Endodermal cell (in vitro differentiated cells): ENCODE results near the gene PKP3. TPM values are rescaled to one million over a fixed set of nuclear protein-coding genes. Genes with fewer than 3 reads are reported as not detected.
A peak's percentile ranks its signal among the peaks of the same experiment; 100 is the strongest.

Source experiments
- DNase-seq: peaks from one replicate; pipeline ENCODE4 v3.0.0-alpha.2; 2017
- H3K27ac ChIP-seq: 2 replicates; pipeline ENCODE4 v1.5.1; 2013; ENCODE audit warnings: mild to moderate bottlenecking, low read depth, low read length, moderate library complexity
- H3K27me3 ChIP-seq: 2 replicates; pipeline ENCODE4 v1.6.1; 2013; ENCODE audit warnings: mild to moderate bottlenecking, low read length, moderate library complexity; ENCODE audit not compliant: insufficient read depth, control insufficient read depth, poor library complexity, severe bottlenecking
- H3K36me3 ChIP-seq: 2 replicates; pipeline ENCODE4 v1.7.0; 2013; ENCODE audit warnings: mild to moderate bottlenecking, low read length, moderate library complexity; ENCODE audit not compliant: control insufficient read depth, insufficient read depth
- H3K4me1 ChIP-seq: one replicate; pipeline ENCODE4 v1.7.0; 2013; ENCODE audit warnings: low read length; ENCODE audit not compliant: control insufficient read depth, insufficient read depth
- H3K4me3 ChIP-seq: 2 replicates; pipeline ENCODE4 v1.5.1; 2013; ENCODE audit warnings: mild to moderate bottlenecking, low read length, moderate library complexity
- H3K9ac ChIP-seq: 2 replicates; pipeline ENCODE4 v1.6.1; 2013; ENCODE audit warnings: mild to moderate bottlenecking, low read length, moderate library complexity; ENCODE audit not compliant: poor library complexity, severe bottlenecking; ENCODE audit errors: extremely low read depth
- H3K9me3 ChIP-seq: 2 replicates; pipeline ENCODE4 v1.6.1; 2013; ENCODE audit warnings: mild to moderate bottlenecking, low read length, moderate library complexity; ENCODE audit not compliant: control insufficient read depth
- H3K27ac Mint-ChIP-seq: 2 replicates; pipeline ENCODE4 v1.8.0; 2020; ENCODE audit warnings: mixed read lengths
- H3K27me3 Mint-ChIP-seq: 2 replicates; pipeline ENCODE4 v1.8.0; 2021; ENCODE audit warnings: mild to moderate bottlenecking, mixed read lengths; ENCODE audit not compliant: insufficient read depth
- H3K36me3 Mint-ChIP-seq: 2 replicates; pipeline ENCODE4 v1.8.0; 2020; ENCODE audit warnings: low read depth, mixed read lengths
- H3K4me1 Mint-ChIP-seq: 2 replicates; pipeline ENCODE4 v1.8.0; 2020; ENCODE audit warnings: mixed read lengths
- H3K4me3 Mint-ChIP-seq: 2 replicates; pipeline ENCODE4 v1.8.0; 2020; ENCODE audit warnings: mild to moderate bottlenecking, moderate library complexity, mixed read lengths
- H3K9me3 Mint-ChIP-seq: 2 replicates; pipeline ENCODE4 v1.8.0; 2020; ENCODE audit warnings: mild to moderate bottlenecking, mixed read lengths
- WGBS, 2 experiments: methylation state at CpG; one replicate each; pipeline versions ENCODE4 v1.1.5 to v1.1.7; 2013; ENCODE audit warnings: missing lambda C conversion rate in 2 of 2, mixed read lengths in 1 of 2; ENCODE audit not compliant: insufficient coverage in 1 of 2, insufficient read length in 1 of 2; 5-methylcytosine and 5-hydroxymethylcytosine counted together
- total RNA-seq, 2 donors: library from RNA; stranded (reverse); fragmentation: NEBNext Ultra II Directional in 1 of 2; extraction: Animal tissue kit (Norgen Biotek cat#: 25700) in 1 of 2; gene quantifications; 2 replicates in 1 of 2; 3 replicates in 1 of 2; pipeline ENCODE4 v1.2.1, GENCODE V29; 2021
- TF ChIP-seq, protein P1 (sequence below): fragments of 200-600 bp; sonication (generic); conservative IDR thresholded peaks from 2 replicates; pipeline ENCODE4 v1.5.0; 2021; ENCODE audit warnings: antibody characterized with exemption, mild to moderate bottlenecking

Gene PKP3
- total RNA-seq, 2 donors from 2014 or later: 35.4 to 44.8 TPM

DNA sequence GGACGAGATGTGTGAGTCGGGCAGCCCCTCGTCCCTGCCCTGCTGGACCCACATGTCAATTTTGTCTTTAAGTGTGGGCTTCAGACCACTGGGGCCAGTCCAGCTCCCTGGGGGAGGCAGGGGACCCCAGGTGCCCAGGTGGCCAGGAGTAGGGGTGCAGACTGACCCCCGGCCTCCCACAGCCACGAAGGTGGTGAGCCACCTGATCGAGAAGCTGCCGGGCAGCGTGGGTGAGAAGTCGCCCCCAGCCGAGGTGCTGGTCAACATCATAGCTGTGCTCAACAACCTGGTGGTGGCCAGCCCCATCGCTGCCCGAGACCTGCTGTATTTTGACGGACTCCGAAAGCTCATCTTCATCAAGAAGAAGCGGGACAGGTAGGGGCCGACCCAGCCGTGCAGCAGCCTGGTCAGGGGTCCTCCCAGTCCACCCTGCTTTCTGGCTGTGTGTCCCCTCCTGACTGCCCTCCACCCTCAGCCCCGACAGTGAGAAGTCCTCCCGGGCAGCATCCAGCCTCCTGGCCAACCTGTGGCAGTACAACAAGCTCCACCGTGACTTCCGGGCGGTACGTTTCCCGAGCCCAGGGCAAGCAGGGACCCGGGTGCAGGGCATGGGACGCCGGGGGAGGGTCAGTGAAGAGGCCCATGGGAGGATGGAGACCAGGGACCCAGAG is 9.9 kb downstream of the PKP3 start:
- no peak overlapping the region for H3K27ac ChIP-seq
- Mint-ChIP-seq H3K36me3 (peaks cover 14% of the 10 kb centered on the region), H3K4me1 (peaks cover 2% of the 10 kb centered on the region), H3K4me3 (no peak overlapping the region), H3K9me3 (peaks cover 6% of the 10 kb centered on the region), H3K27ac (no peak overlapping the region), H3K27me3 (peaks cover 2% of the 10 kb centered on the region)
- no peaks in the 10 kb centered on the region for H3K36me3 ChIP-seq
- DNase-seq: no peak
- no peaks in the 10 kb centered on the region for H3K27me3 ChIP-seq
- no peak overlapping the region for H3K4me3 ChIP-seq
- 91 to 93% methylated on average over 24 to 27 of the region's 27 CpGs for WGBS, 2 experiments
- H3K9ac ChIP-seq: no peak overlapping the region
- H3K4me1 ChIP-seq: peaks cover 3% of the 10 kb centered on the region
- no peaks in the 10 kb centered on the region for H3K9me3 ChIP-seq
- TF ChIP-seq, protein P1, sequence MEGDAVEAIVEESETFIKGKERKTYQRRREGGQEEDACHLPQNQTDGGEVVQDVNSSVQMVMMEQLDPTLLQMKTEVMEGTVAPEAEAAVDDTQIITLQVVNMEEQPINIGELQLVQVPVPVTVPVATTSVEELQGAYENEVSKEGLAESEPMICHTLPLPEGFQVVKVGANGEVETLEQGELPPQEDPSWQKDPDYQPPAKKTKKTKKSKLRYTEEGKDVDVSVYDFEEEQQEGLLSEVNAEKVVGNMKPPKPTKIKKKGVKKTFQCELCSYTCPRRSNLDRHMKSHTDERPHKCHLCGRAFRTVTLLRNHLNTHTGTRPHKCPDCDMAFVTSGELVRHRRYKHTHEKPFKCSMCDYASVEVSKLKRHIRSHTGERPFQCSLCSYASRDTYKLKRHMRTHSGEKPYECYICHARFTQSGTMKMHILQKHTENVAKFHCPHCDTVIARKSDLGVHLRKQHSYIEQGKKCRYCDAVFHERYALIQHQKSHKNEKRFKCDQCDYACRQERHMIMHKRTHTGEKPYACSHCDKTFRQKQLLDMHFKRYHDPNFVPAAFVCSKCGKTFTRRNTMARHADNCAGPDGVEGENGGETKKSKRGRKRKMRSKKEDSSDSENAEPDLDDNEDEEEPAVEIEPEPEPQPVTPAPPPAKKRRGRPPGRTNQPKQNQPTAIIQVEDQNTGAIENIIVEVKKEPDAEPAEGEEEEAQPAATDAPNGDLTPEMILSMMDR: no peak

DNA sequence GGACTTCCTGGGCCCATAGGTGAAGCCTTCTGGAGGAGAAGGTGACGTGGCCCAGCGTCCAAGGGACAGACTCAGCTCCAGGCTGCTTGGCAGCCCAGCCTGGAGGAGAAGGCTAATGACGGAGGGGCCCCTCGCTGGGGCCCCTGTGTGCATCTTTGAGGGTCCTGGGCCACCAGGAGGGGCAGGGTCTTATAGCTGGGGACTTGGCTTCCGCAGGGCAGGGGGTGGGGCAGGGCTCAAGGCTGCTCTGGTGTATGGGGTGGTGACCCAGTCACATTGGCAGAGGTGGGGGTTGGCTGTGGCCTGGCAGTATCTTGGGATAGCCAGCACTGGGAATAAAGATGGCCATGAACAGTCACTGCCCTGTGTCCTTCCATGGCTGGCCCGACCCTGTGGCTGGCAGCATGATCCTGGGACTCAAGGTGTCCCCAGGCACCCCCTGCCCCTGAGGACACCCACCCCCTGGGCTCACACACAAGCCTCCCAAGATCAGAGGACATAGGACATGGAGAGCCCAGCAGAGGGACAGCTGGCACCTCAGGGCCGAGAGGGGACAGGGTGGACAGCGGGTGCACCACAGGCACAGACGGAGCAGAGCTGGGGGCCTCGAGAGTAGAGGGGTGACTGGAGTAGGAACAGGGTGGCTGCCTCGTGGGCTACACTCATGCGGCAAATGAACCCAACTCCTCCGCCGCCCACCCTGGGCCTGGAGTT is 10.7 kb downstream of the PKP3 start:
- Histone ChIP-seq H3K27ac (no peak overlapping the region), H3K9me3 (no peaks in the 10 kb centered on the region), H3K9ac (no peak overlapping the region), H3K4me1 (peaks cover 3% of the 10 kb centered on the region), H3K36me3 (no peaks in the 10 kb centered on the region), H3K4me3 (no peak overlapping the region), H3K27me3 (no peaks in the 10 kb centered on the region)
- H3K4me1 Mint-ChIP-seq: peaks cover 2% of the 10 kb centered on the region
- TF ChIP-seq, protein P1: no peak
- peaks cover 2% of the 10 kb centered on the region for H3K9me3 Mint-ChIP-seq
- WGBS, 2 experiments: 93 to 98% methylated on average over 8 to 14 of the region's 14 CpGs
- peaks cover 11% of the 10 kb centered on the region for H3K36me3 Mint-ChIP-seq
- DNase-seq: no peak
- H3K27me3 Mint-ChIP-seq: peaks cover 2% of the 10 kb centered on the region
- no peak overlapping the region for H3K27ac Mint-ChIP-seq
- H3K4me3 Mint-ChIP-seq: no peak overlapping the region

DNA sequence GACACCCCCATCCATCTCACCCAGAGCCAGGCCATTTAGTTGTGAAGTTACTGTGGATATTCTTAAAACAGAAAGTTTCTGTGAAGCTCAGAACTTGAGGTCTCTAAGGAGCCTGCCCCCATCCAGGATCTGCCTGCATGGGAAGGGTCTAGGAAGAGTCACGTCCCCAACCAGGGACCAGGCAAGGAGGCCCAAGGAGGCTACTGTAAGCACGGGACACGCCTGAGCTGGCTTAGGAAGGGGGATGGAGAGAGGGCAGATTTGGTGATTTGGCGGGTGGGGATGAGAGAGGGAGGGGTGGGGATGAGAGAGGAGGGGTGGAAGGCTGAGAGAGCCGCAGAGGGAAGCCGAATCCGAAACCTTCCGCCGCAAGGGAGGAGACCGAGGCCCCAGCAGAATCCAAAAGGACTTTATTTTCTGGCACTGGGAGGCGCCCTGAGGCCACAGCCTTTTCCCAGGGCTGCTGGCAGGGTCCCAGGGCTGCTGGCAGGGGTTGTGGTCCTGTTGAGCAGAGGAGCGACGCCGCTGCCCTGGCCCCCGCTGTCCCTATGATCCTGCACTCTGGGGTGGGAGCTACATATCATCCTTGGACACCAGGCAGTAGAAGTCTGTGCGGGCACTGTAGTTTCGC is 11.4 kb downstream of the PKP3 start:
- Mint-ChIP-seq H3K4me3 (peak overlapping the region; percentile 35), H3K27ac (no peak overlapping the region), H3K9me3 (no peaks in the 10 kb centered on the region), H3K36me3 (peaks cover 7% of the 10 kb centered on the region), H3K4me1 (peaks cover 2% of the 10 kb centered on the region), H3K27me3 (peaks cover 2% of the 10 kb centered on the region)
- 83 to 87% methylated on average over 6 to 17 of the region's 17 CpGs for WGBS, 2 experiments
- H3K9ac ChIP-seq: no peak overlapping the region
- peaks cover 3% of the 10 kb centered on the region for H3K4me1 ChIP-seq
- no peaks in the 10 kb centered on the region for H3K27me3 ChIP-seq
- H3K27ac ChIP-seq: no peak overlapping the region
- H3K9me3 ChIP-seq: no peaks in the 10 kb centered on the region
- H3K4me3 ChIP-seq: no peak overlapping the region
- TF ChIP-seq, protein P1: peak; percentile 13
- DNase-seq: no peak
- H3K36me3 ChIP-seq: no peaks in the 10 kb centered on the region
